NT2/D1 (cell line): ENCODE measurements around the gene DSCAM.

Experiments used
- YY1 ChIP-seq: IDR thresholded peaks from 2 replicates; pipeline ENCODE4 v1.6.1; 2011; ENCODE audit not compliant: insufficient read length, insufficient read depth
- ZNF274 ChIP-seq: IDR thresholded peaks from 2 replicates; pipeline ENCODE4 v1.6.1; 2011; ENCODE audit warnings: mild to moderate bottlenecking, low read depth, low read length

DNA sequence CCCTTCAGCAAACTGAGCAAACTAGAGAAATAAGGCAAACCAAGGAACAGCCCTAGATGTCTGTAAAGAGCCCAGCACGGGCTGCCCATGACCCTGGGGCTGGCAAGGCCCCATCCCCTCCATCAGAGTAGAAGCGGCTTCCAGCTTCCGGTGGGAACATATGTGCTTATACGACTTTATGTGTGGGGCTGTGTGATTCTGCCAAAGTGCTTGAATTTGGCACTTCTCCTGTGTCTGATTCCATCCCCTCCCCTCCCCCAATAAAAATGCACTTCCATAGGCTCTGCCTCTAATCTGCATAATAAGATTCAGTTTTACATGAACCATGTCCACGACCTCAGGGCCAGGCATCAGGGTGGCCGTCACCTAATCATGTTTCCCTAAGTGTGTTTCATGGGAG, 236.6 kb downstream of the DSCAM start:
- TF ChIP-seq ZNF274 (no peak), YY1 (no peak)
